Dedifferentiated amniotic fluid mesenchymal stem cell (primary cell): ENCODE results near the gene CRYL1.
"Not testable (repeated sequence)": the region's sequence is repeated elsewhere in the genome, so short reads cannot be mapped to it uniquely, and the experiment has no call there.

Experiments used
- DNase-seq: peaks from one replicate; pipeline ENCODE4 v3.0.0-alpha.2; 2016; ENCODE audit errors: extremely low spot score

Gene CRYL1

DNA sequence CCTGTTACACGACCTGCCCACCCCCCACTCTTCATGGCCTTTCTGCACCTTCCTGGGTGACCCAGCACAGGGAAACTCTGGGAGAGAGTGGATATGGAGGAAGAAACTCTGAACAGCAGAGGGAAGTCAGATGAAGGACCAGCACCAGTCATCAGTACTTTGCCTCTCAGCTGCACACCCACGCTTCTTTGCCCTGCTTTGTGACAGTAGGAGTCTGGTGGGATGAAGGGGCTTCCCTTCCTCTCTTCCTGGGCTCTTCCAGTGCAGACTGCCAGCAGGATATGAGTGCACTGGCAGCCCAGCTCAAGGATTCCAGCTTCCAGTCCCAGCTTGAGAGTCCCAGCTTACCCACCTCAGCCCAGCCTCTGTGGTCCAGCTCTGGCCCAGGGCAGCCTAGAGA, 68.9 kb downstream of the CRYL1 start:
- no peak for DNase-seq

- no peak for DNase-seq
These were observed 74.3 kb downstream of the CRYL1 start for GRCh38 chr13:20451397-20451796.

GRCh38 chr13:20448470-20448869, 77.2 kb downstream of the CRYL1 start:
- no peak for DNase-seq

DNA sequence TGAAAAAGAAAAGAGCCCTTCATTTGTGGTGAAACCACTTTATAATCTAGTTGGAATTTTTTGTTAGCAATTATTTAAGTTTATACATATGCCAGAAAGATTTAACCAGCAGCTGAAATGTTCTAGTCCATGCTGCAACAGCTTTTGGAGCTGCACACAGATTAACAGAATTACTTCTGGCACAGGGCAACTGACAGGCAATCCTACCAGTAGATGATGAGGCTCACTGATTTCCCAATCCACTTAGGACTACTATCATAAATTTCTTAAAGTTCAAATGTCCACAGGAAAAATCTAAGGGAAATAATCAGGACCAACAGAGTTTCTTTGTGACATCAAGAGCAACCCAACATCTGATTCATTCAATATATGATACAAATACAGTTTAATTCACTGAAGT, 78.8 kb downstream of the CRYL1 start:
- no peak for DNase-seq

GRCh38 chr13:20446405-20446804, 79.3 kb downstream of the CRYL1 start:
- no peak for DNase-seq

GRCh38 chr13:20442798-20443381, 82.8 kb downstream of the CRYL1 start:
- DNase-seq: no peak

GRCh38 chr13:20442375-20442774, 83.3 kb downstream of the CRYL1 start:
- no peak for DNase-seq

DNA sequence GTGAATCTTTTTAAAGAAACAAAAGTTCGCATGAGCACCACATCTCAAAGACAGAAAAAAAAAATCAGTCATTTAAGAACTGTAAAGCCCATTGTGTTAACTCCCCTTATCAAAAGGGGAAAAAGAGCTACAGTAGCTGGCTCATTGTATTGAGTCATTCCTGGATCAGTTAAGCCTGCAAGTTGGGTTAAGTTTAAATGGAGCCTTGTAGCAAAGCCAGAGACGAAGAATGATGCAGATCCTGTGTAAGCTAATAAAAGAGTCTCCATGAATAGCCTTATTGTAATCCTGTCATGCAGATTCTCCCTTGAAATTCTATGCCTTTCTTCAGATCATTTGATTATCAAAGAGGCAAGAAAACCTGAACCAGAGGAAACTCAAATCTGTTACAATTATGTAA, 83.8 kb downstream of the CRYL1 start:
- no peak for DNase-seq

DNA sequence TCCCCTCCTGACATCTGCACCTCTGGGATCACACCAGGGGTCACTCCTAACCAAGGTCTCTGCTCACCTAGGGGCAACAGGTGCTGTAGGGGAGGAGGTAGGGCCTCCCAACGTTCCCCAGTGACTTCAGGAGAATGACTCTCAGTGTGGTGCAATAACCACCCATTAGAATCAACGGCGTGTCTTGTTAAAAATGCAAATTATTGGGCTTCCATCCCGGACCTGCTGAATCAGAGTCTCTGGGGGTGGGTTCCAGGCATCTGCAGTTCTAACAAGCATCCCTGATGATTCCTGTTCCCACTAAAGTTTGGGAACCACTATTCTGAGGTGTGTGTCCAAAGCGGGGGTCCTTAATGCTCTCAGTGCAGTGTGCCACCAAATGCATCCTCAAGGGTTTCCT, 84.6 kb downstream of the CRYL1 start:
- DNase-seq: no peak

DNA sequence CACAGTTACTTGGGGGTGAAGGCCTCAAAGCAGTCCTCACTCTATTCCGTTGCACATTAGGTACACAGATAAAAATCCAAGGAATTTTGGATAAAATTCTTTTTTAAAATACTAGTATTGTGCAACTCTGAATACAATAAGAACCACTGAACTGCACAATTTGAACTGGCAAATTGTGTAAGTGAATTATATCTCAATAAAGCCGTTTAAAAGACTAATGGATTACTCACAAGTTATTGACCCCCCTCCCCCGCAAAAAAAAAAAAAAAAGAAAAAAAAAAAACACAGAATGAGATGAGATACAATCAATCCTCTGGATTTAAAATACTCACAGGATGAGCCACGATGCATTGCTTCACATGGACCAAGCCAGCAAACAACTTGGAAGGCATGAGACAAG, 86.4 kb downstream of the CRYL1 start:
- DNase-seq: no peak

GRCh38 chr13:20438801-20439200, 86.9 kb downstream of the CRYL1 start:
- DNase-seq: no peak

DNA sequence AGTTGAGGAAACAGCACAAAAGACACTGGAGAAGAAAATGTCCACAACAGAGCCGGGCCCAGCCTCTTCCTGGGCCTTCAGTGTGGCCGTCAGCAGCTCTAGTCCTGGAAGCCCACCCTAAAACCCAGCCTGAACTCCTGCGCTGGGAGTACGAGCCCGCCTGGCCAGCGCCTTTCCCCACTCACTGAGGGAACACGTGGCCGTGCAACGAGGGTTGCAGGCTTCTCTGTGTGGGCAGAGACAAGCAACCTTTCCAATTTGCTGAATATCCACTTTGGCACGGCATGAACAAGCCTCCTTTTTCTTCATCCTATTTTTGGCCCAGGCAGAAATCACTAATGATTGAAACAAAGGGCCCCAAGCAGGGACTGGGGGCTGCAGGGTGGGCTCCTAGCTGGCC, 89.2 kb downstream of the CRYL1 start:
- no peak for DNase-seq

- DNase-seq: no peak
These were observed 89.9 kb downstream of the CRYL1 start for GRCh38 chr13:20435616-20436368.

DNA sequence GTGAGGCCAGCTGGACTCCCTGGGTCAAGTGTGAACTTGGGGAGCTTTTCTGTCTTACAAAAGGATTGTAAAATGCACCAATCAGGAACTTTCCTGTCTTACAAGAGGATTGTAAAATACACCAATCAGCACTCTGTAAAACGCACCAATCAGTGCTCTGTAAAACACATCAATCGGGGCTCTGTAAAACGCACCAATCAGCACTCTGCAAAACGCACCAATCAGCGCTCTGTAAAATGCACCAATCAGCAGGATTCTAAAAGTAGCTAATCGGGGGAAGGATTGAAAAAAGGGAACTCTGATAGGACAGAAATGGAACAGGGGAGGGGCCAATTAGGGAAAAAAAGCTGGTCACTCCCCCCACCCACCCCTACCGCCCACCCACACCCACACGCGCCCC, 91.4 kb downstream of the CRYL1 start:
- DNase-seq: not testable (repeated sequence)

DNA sequence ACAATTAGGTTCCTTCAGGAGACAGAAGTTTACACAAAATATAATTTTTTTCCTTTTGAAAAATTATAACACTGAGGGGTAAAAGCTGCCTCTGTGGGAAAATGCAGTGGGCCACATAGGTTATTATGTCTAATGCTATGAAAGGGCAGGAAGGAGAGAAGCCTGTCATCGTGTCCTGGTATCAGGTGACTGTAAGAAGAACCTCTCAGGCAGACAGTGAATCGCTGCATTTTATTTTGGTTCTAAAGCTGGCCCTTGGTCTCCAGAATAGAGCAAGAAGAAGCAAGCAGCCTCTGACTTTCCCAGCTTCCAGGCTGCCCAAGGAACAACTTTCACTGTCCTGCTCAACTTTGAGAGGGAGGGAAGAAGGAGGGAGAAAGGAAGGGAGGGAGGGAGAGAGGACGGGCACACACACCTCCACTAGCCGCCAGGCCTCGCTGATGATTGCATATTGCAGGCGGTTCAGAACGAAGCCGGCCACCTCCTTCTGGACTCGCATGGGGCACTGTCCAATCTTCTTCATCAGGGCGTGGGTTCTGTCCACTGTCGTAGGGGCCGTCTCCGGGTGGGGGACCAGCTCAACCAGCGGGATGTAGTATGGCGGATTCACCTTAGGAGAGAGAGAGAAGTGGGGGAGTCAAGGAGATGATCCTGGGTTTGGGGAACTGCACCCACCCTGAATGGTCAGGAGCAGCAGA, 93.8 kb downstream of the CRYL1 start:
- no peak for DNase-seq

DNA sequence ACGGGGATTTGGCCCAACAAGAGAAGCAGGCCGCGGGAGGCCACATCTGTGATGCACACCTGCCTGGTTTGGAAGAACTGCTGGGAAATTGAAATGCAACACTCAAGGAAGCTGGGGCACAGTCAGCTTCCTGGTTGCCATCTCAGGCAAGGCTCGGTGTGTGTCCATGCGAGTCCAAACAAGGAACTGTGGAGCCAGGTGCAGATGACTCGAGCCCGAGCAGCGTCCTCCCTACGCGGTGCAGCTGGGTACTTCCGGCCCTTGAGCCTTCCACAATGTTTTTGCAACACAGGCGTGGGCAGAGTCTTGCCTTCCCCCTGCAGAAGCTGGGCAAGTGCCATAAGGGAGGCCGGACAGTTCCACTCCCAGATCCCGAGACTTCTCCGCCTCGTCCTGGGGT, 94.6 kb downstream of the CRYL1 start:
- DNase-seq: no peak

DNA sequence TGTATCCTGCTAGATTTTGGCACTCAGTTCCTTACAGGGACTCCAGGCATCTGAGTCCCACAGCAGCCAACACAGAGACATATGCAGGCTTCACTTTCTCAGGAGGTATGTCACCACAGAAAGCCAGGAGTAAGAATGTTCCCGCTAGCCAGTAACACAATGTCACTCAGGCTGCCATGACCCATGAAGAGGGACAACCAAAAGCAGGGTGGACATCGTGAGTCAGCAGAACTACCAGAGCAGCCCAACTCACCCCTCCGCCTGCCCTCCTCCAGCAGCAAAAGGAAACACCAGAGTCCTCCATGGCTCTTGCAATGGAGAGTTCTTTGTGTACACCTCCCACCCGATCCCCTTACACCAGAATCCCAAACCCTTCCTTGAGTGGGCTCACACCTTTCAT, 95.4 kb downstream of the CRYL1 start:
- no peak for DNase-seq

DNA sequence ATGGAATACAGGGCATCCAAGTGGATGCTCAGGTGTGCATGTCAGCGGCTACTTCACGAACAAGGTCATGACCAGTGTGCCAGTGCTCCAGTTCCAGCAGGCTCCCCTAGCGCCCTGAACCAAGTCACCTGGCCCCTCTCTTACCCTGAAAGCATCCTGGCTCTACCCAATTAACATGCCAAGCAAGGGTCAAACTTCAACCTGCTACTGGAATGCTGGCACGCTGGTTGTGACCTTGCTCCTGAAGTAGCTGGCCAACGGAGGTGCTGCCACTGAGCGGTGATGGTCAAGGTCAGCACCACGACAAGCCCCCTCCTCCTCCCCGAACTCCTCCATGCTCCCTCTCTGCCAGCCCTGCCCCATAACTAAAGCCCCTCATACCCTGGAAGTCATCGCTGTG, 96.0 kb downstream of the CRYL1 start:
- DNase-seq: no peak

- no peak for DNase-seq
These were observed 96.7 kb downstream of the CRYL1 start for GRCh38 chr13:20428666-20429644.

- DNase-seq: no peak
These were observed 98.8 kb downstream of the CRYL1 start for GRCh38 chr13:20426766-20427448.

- no peak for DNase-seq
These were observed 99.8 kb downstream of the CRYL1 start for GRCh38 chr13:20425819-20426219.
